ENCODE data around the gene C11orf91.

Gene C11orf91

GRCh38 chr11:33698921-33699320, 1.7 kb downstream of the C11orf91 start:
- no peak for DNase-seq (ENCODE audit: low read depth)
- no peak overlapping the region for H3K4me3 ChIP-seq (ENCODE audit: low read depth, low read length)
- TF ChIP-seq CTCF (IDR thresholded peaks at IDR 0.05; ENCODE audit: low read depth, low read length, missing control alignments) = no peak
- in situ Hi-C loops (cut with HindIII; ENCODE audit: low sequenced_read_pairs) = no loop called here

GRCh38 chr11:33697997-33698396, 2.6 kb downstream of the C11orf91 start:
- no peak for DNase-seq (ENCODE audit: low read depth)
- no peak overlapping the region for H3K4me3 ChIP-seq (ENCODE audit: low read depth, low read length)
- TF ChIP-seq CTCF (IDR thresholded peaks at IDR 0.05; ENCODE audit: low read depth, low read length, missing control alignments) = no peak
- in situ Hi-C loops (cut with HindIII; ENCODE audit: low sequenced_read_pairs) = no loop called here

- DNase-seq (ENCODE audit: low read depth) = no peak
- H3K4me3 ChIP-seq (ENCODE audit: low read depth, low read length) = no peak overlapping the region
- in situ Hi-C loops (cut with HindIII; ENCODE audit: low sequenced_read_pairs) = no loop called here
- TF ChIP-seq CTCF (IDR thresholded peaks at IDR 0.05; ENCODE audit: low read depth, low read length, missing control alignments) = no peak
These were observed 3.5 kb downstream of the C11orf91 start for GRCh38 chr11:33696931-33697638.

GRCh38 chr11:33696411-33696810, 4.2 kb downstream of the C11orf91 start:
- no peak overlapping the region for H3K4me3 ChIP-seq (ENCODE audit: low read depth, low read length)
- in situ Hi-C loops (cut with HindIII; ENCODE audit: low sequenced_read_pairs) = no loop called here
- no peak for TF ChIP-seq CTCF (IDR thresholded peaks at IDR 0.05; ENCODE audit: low read depth, low read length, missing control alignments)
- DNase-seq (ENCODE audit: low read depth) = no peak

GRCh38 chr11:33695051-33695566, 5.5 kb downstream of the C11orf91 start:
- H3K4me3 ChIP-seq (ENCODE audit: low read depth, low read length) = no peak overlapping the region
- no peak for TF ChIP-seq CTCF (IDR thresholded peaks at IDR 0.05; ENCODE audit: low read depth, low read length, missing control alignments)
- no peak for DNase-seq (ENCODE audit: low read depth)
- in situ Hi-C loops (cut with HindIII; ENCODE audit: low sequenced_read_pairs) = no loop called here

- in situ Hi-C loops (cut with HindIII; ENCODE audit: low sequenced_read_pairs) = loop anchor here (5.0 kb wide), 1 partner anchor 327 kb away; no protein-coding TSS in a partner anchor
- DNase-seq (ENCODE audit: low read depth) = no peak
- H3K4me3 ChIP-seq (ENCODE audit: low read depth, low read length) = no peak overlapping the region
These were observed 6.1 kb downstream of the C11orf91 start for GRCh38 chr11:33694346-33695050.

More at GRCh38 chr11:33694346-33695050, 6.1 kb downstream of the C11orf91 start:
- TF ChIP-seq CTCF (IDR thresholded peaks at IDR 0.05; ENCODE audit: low read depth, low read length, missing control alignments) = no peak
